Stimulated activated CD4-positive, alpha-beta T cell treated with anti-CD3 and anti-CD28 coated beads, Interleukin-1b, Interleukin-23, amount 100 ng/mL, for 24 hours (primary cell): Measurements from ENCODE around the gene YJU2.
"Not testable (repeated sequence)": the region's sequence is repeated elsewhere in the genome, so short reads cannot be mapped to it uniquely, and the experiment has no call there.

ENCODE experiments used
- DNase-seq, 4 experiments: peaks; one replicate each; pipeline ENCODE4 v3.0.0-alpha.2; 2020; ENCODE audit warnings: low read depth in 4 of 4, low spot score in 1 of 4

The YJU2 gene

GRCh38 chr19:4267101-4267900, 20.4 kb downstream of the YJU2 start:
- DNase-seq, result peak; percentile 32 to 55 (median 40)

- DNase-seq, result no peak
These were observed 21.3 kb downstream of the YJU2 start for GRCh38 chr19:4267901-4268815.

GRCh38 chr19:4268816-4269430, 22.0 kb downstream of the YJU2 start:
- no peak for DNase-seq

- DNase-seq, result no peak
These were observed 26.0 kb downstream of the YJU2 start for GRCh38 chr19:4272894-4273293.

- DNase-seq, result not testable (repeated sequence)
These were observed 27.4 kb downstream of the YJU2 start for GRCh38 chr19:4274321-4274686.

GRCh38 chr19:4277191-4277696, 30.4 kb downstream of the YJU2 start:
- no peak for DNase-seq

GRCh38 chr19:4278010-4278409, 31.1 kb downstream of the YJU2 start:
- DNase-seq, result no peak

- no peak for DNase-seq
These were observed 31.8 kb downstream of the YJU2 start, which contains the start of gene SHD for GRCh38 chr19:4278419-4279266. TSS of gene SHD (plus strand) at chr19:4279266. CDS start at chr19:4280064, 798 bp downstream.

- DNase-seq, result no peak
These were observed 32.3 kb downstream of the YJU2 start for GRCh38 chr19:4279267-4279529.

GRCh38 chr19:4279530-4280422, 32.9 kb downstream of the YJU2 start:
- DNase-seq, result no peak

GRCh38 chr19:4284176-4284958, 37.5 kb downstream of the YJU2 start:
- DNase-seq, result no peak

- no peak for DNase-seq
These were observed 38.1 kb downstream of the YJU2 start for GRCh38 chr19:4284974-4285373.

GRCh38 chr19:4286141-4286540, 39.3 kb downstream of the YJU2 start:
- DNase-seq, result not testable (repeated sequence)

GRCh38 chr19:4288091-4288777, 41.4 kb downstream of the YJU2 start:
- DNase-seq, result no peak

- DNase-seq, result no peak
These were observed 44.4 kb downstream of the YJU2 start for GRCh38 chr19:4291184-4291732.

GRCh38 chr19:4292515-4292914, 45.6 kb downstream of the YJU2 start:
- no peak for DNase-seq

GRCh38 chr19:4294389-4294788, 47.5 kb downstream of the YJU2 start:
- no peak for DNase-seq
